GM12878 (cell line): ENCODE measurements around the gene TMEM59. TPM values are rescaled to one million over a fixed set of nuclear protein-coding genes. Genes with fewer than 3 reads are reported as not detected.
"Not testable (repeated sequence)": the region's sequence is repeated elsewhere in the genome, so short reads cannot be mapped to it uniquely, and the experiment has no call there.

ENCODE experiments used
- ATAC-seq: fragments of 200-7000 bp; cut with Tn5 transposase; 3 replicates; pipeline ENCODE4 v1.9.1; 2020; ENCODE audit warnings: mild to moderate bottlenecking, moderate library complexity
- BruUV-seq: library from RNA; stranded (reverse); fragments of 400-500 nt; replicated peaks from 2 replicates; lab custom pipeline; 2021; lab: Mats Ljungman, UMichigan
- CTCF ChIA-PET: fragments of 300-600 bp; sonication (Branson Sonifier 250); formaldehyde crosslinking; extraction: SDS; loops from one replicate; lab custom pipeline; 2021; ENCODE audit warnings: inconsistent platforms; lab: Yijun Ruan, JAX
- POLR2A ChIA-PET: fragments of 350-600 bp; formaldehyde crosslinking; extraction: SDS; loops from one replicate; lab custom pipeline; 2021; ENCODE audit warnings: inconsistent platforms; lab: Charles Lee
- RAD21 ChIA-PET: fragments of 300-600 bp; sonication (Branson Sonifier 250); formaldehyde crosslinking; loops from one replicate; lab custom pipeline; 2023; ENCODE audit warnings: antibody characterized with exemption; ENCODE audit not compliant: unreplicated experiment; lab: Charles Lee
- SMC1A ChIA-PET: fragments of 300-600 bp; sonication (Branson Sonifier 250); formaldehyde crosslinking; loops from one replicate; lab custom pipeline; 2023; ENCODE audit not compliant: unreplicated experiment, uncharacterized antibody; lab: Charles Lee
- DNase-seq: peaks from one replicate; pipeline ENCODE4 v3.0.0-alpha.2; 2011; ENCODE audit warnings: low read depth, low spot score
- FAIRE-seq: peaks from 3 replicates; lab custom pipeline; 2011; peaks lifted over from hg19 to GRCh38; lab: Jason Lieb, UNC
- H2AFZ ChIP-seq: 2 replicates; pipeline ENCODE4 v1.6.0; 2011; ENCODE audit warnings: low read depth, low read length, control low read depth; ENCODE audit not compliant: control insufficient read depth
- H3K27ac ChIP-seq: 2 replicates; pipeline ENCODE4 v1.5.1; 2011; ENCODE audit warnings: control low read depth; ENCODE audit not compliant: control insufficient read depth, insufficient read depth
- H3K27me3 ChIP-seq, 2 experiments: replicated peaks in 1 of 2; 2 replicates each; pipeline versions ENCODE4 v1.6.0 to v1.6.1; 2011; ENCODE audit warnings: low read length in 1 of 2; ENCODE audit not compliant: control insufficient read depth in 2 of 2, insufficient read depth in 2 of 2
- H3K36me3 ChIP-seq, 2 experiments: 2 replicates each; pipeline ENCODE4 v1.5.1; 2011; ENCODE audit warnings: low read length in 1 of 2; ENCODE audit not compliant: control insufficient read depth in 2 of 2, insufficient read depth in 2 of 2
- H3K4me1 ChIP-seq: 2 replicates; pipeline ENCODE4 v1.6.1; 2011; ENCODE audit warnings: mild to moderate bottlenecking, low read length, moderate library complexity, mixed read lengths; ENCODE audit not compliant: control insufficient read depth, insufficient read depth
- H3K4me2 ChIP-seq: 2 replicates; pipeline ENCODE4 v1.6.0; 2011; ENCODE audit warnings: control low read depth; ENCODE audit not compliant: control insufficient read depth, insufficient read depth
- H3K4me3 ChIP-seq: fragments of 200-600 bp; sonication (generic); 2 replicates; pipeline ENCODE4 v1.5.1; 2016
- H3K79me2 ChIP-seq: 2 replicates; pipeline ENCODE4 v1.6.0; 2011; ENCODE audit warnings: low read length; ENCODE audit not compliant: control insufficient read depth, insufficient read depth
- H3K9ac ChIP-seq: 2 replicates; pipeline ENCODE4 v1.8.0; 2011; ENCODE audit warnings: low read length, control low read depth, mixed read lengths; ENCODE audit not compliant: control insufficient read depth, insufficient read depth
- H3K9me3 ChIP-seq: replicated peaks from 3 replicates; pipeline ENCODE4 v1.5.1; 2011; ENCODE audit warnings: mild to moderate bottlenecking, low read length; ENCODE audit not compliant: control insufficient read depth, insufficient read depth
- H4K20me1 ChIP-seq: 2 replicates; pipeline ENCODE4 v1.6.0; 2011; ENCODE audit not compliant: control insufficient read depth, insufficient read depth
- ASH2L ChIP-seq: fragments of 300-600, 200-600 bp; sonication (generic); IDR thresholded peaks from 2 replicates; pipeline ENCODE4 v1.6.1; 2017; ENCODE audit warnings: low read depth, mild to moderate bottlenecking, borderline replicate concordance
- BCLAF1 ChIP-seq: fragments of 450-650 bp; IDR thresholded peaks from 2 replicates; pipeline ENCODE4 v1.6.1; 2017; ENCODE audit warnings: antibody characterized with exemption, mild to moderate bottlenecking, moderate library complexity
- ETV6 ChIP-seq, 2 experiments: fragments of 450-650 bp in 1 of 2; IDR thresholded peaks in 1 of 2; conservative IDR thresholded peaks in 1 of 2; 2 replicates each; pipeline ENCODE4 v1.6.1; 2014; ENCODE audit warnings: antibody characterized with exemption in 1 of 2, borderline replicate concordance in 1 of 2, low read depth in 1 of 2, mild to moderate bottlenecking in 1 of 2, moderate library complexity in 1 of 2
- FOXK2 ChIP-seq: fragments of 450-650 bp; IDR thresholded peaks from 2 replicates; pipeline ENCODE4 v1.6.1; 2017; ENCODE audit warnings: mild to moderate bottlenecking, moderate library complexity
- KAT2A ChIP-seq: conservative IDR thresholded peaks from 2 replicates; pipeline ENCODE4 v1.6.1; 2011; ENCODE audit warnings: low read depth, low read length; ENCODE audit not compliant: control insufficient read depth
- PKNOX1 ChIP-seq: fragments of 450-650 bp; IDR thresholded peaks from 2 replicates; pipeline ENCODE4 v1.6.1; 2016; ENCODE audit warnings: mild to moderate bottlenecking
- POU2F2 ChIP-seq: IDR thresholded peaks from 3 replicates; pipeline ENCODE4 v1.6.1; 2011; ENCODE audit warnings: low read depth, mild to moderate bottlenecking, low read length, borderline replicate concordance
- SREBF2 ChIP-seq: IDR thresholded peaks from 2 replicates; pipeline ENCODE4 v1.6.1; 2012; ENCODE audit warnings: mild to moderate bottlenecking, low read length
- WGBS: methylation state at CpG from one replicate; pipeline ENCODE4 v1.1.6; 2016; ENCODE audit warnings: low lambda C conversion rate; ENCODE audit not compliant: insufficient replicate concordance, insufficient coverage; ENCODE audit errors: missing lambda C conversion rate; 5-methylcytosine and 5-hydroxymethylcytosine counted together
- in situ Hi-C: fragments of 300-500 bp; cut with MboI; formaldehyde crosslinking; loops from 9 replicates; pipeline ENCODE4 v1.14.3; 2018; ENCODE audit warnings: mixed read lengths
- intact Hi-C: fragments of 100-400 bp; cut with micrococcal nuclease; formaldehyde crosslinking; loops from one replicate; pipeline ENCODE4 v1.14.2; 2022; ENCODE audit not compliant: unreplicated experiment
- polyA plus RNA-seq, 11 experiments: library from polyadenylated mRNA; depleted of rRNA in 4 of 11; unstranded in 6 of 11; stranded (reverse) in 5 of 11; fragments of >200 nt; fragmentation: Nextera tagmentation in 4 of 11; fragmentation: Illumina TruSeq in 1 of 11; extraction: Ambion mirVana in 4 of 11; extraction: Trizol in 1 of 11; gene quantifications; 1 replicate in 1 of 11; 2 replicates in 10 of 11; pipeline versions ENCODE4 v1.2.1 to v1.2.3, GENCODE V29; 2011 to 2016; ENCODE audit warnings: inconsistent platforms in 2 of 11, missing spikeins in 2 of 11, low read depth in 1 of 11
- total RNA-seq, 4 experiments: library from RNA; depleted of rRNA in 3 of 4; stranded (reverse); fragments of >200 nt in 3 of 4; fragmentation: Illumina TruSeq in 1 of 4; extraction: Trizol in 1 of 4; gene quantifications; 2 replicates each; pipeline versions ENCODE4 v1.2.1 to v1.2.3, GENCODE V29; 2013 to 2021

The TMEM59 gene
- total and polyA plus RNA-seq, 10 of the 15 experiments (the other 5 are each of a cell fraction or from before 2014, with no cell fraction given) = 69.9 to 273 (median 111) TPM

GRCh38 chr1:54024358-54024757, 28.6 kb downstream of the TMEM59 start:
- in situ Hi-C loops = no loop called here
- ATAC-seq (no peak), DNase-seq (no peak), FAIRE-seq (no peak)
- intact Hi-C loops = no loop called here
- Histone ChIP-seq H3K27me3 (no peaks in the 10 kb centered on the region; a peak in 1 of 4 replicates), H3K36me3 (no peaks in the 10 kb centered on the region), H2AFZ (no peak overlapping the region), H3K9me3 (no peaks in the 10 kb centered on the region), H4K20me1 (no peaks in the 10 kb centered on the region), H3K4me3 (no peak overlapping the region), H3K27ac (no peak overlapping the region), H3K4me1 (no peaks in the 10 kb centered on the region), H3K9ac (no peak overlapping the region), H3K79me2 (no peaks in the 10 kb centered on the region), H3K4me2 (no peak overlapping the region)
- no TSS peak for BruUV-seq
- ChIA-PET CTCF (no interaction called here), POLR2A (no interaction called here), RAD21 (no interaction called here), SMC1A (no interaction called here)
- TF ChIP-seq POU2F2 = no peak
- TF ChIP-seq FOXK2 = no peak
- no peak for TF ChIP-seq KAT2A
- no peak for TF ChIP-seq ASH2L
- TF ChIP-seq PKNOX1 = no peak
- no peak for TF ChIP-seq ETV6 (conservative IDR thresholded peaks at IDR 0.05 in 1 of 2, IDR thresholded peaks at IDR 0.05 in 1 of 2; ENCODE audit: borderline replicate concordance in 1 of 2, low read depth in 1 of 2)
- no peak for TF ChIP-seq BCLAF1
- TF ChIP-seq SREBF2 = no peak
- WGBS = 97% methylated on average over 2 of the region's 2 CpGs

- RAD21 ChIA-PET, in situ Hi-C loops, H3K9me3 ChIP-seq, H2AFZ ChIP-seq, ATAC-seq, FAIRE-seq, H3K4me2 ChIP-seq, DNase-seq, CTCF ChIA-PET, intact Hi-C loops, BruUV-seq, H3K9ac ChIP-seq, H3K36me3 ChIP-seq, SMC1A ChIA-PET, H3K27ac ChIP-seq, H3K4me3 ChIP-seq, H3K4me1 ChIP-seq, H3K79me2 ChIP-seq, H4K20me1 ChIP-seq, H3K27me3 ChIP-seq, POLR2A ChIA-PET: not testable (repeated sequence)
- WGBS = 68% methylated on average over 10 of the region's 10 CpGs
Measured at GRCh38 chr1:54019562-54020176, 33.3 kb downstream of the TMEM59 start.
